Measurements from ENCODE around the gene SCAF8.

The SCAF8 gene

DNA sequence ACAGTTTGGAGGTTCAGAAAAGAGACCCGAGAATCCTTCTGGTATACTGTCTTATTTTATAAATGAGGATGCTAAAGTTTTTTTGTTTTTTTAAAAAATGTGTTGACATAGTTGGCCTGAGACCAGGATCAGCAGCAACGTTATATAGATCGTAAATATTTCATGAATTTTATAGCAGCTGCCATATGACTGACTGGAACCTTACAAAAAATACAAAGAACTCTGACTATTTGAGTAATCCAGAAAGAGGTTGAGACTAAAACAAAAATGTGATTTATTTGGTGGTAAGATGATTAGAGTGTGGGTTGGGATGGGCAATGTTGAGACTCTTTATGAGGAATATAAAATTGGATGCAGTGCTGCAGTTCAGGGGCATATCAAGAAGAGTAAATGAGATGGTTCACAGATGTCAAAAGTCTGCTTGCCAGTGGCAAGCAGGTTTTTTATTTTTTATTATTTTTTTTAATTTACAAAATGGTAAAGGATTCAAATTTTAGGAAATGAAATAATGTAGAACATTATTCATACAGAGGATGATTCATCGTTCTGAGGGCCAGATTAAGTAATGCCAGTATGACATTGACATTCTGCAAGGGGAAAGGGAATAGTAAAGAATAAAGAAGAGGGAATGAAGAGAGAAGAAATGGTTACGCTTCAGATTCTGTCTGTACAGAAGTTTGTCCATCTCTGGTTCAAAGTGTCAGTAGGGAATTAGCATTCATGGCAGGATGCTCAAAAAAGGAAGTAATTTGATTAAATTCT lies 58.5 kb downstream of the SCAF8 start:
- no peak overlapping the region for H3K27ac ChIP-seq
- no peaks in the 10 kb centered on the region for H3K9me3 ChIP-seq (ENCODE audit: severe bottlenecking)
- H3K4me3 ChIP-seq (ENCODE audit: low read depth, low read length), result no peak overlapping the region
- H3K27me3 ChIP-seq (ENCODE audit: insufficient read depth, low read depth, severe bottlenecking), result no peaks in the 10 kb centered on the region
- no peak for DNase-seq
- H3K36me3 ChIP-seq, result peaks cover 48% of the 10 kb centered on the region
- TF ChIP-seq, protein P1, sequence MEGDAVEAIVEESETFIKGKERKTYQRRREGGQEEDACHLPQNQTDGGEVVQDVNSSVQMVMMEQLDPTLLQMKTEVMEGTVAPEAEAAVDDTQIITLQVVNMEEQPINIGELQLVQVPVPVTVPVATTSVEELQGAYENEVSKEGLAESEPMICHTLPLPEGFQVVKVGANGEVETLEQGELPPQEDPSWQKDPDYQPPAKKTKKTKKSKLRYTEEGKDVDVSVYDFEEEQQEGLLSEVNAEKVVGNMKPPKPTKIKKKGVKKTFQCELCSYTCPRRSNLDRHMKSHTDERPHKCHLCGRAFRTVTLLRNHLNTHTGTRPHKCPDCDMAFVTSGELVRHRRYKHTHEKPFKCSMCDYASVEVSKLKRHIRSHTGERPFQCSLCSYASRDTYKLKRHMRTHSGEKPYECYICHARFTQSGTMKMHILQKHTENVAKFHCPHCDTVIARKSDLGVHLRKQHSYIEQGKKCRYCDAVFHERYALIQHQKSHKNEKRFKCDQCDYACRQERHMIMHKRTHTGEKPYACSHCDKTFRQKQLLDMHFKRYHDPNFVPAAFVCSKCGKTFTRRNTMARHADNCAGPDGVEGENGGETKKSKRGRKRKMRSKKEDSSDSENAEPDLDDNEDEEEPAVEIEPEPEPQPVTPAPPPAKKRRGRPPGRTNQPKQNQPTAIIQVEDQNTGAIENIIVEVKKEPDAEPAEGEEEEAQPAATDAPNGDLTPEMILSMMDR (IDR thresholded peaks at IDR 0.05; ENCODE audit: low read depth, low read length), result no peak

DNA sequence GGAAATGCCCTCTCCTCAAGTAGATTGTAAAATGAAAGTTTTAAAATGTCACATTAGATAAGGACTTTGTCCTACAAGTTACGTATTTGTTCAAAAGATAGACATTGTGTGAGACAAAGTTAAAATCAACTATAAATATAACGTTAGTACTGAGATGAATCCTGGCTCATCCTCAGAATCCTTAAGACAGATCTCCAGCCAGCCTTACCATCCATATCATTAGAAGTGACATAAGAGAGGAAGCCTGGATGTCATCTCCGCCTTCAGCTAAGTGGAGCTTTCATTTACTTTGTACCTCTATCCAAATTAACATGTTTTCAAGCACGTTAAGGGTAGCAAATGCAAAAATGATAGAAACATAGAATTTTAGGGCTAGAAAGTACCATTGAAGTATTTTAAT lies 59.1 kb downstream of the SCAF8 start:
- peaks cover 51% of the 10 kb centered on the region for H3K36me3 ChIP-seq
- H3K4me3 ChIP-seq (ENCODE audit: low read depth, low read length), result no peak overlapping the region
- DNase-seq, result no peak
- no peak overlapping the region for H3K27ac ChIP-seq
- H3K9me3 ChIP-seq (ENCODE audit: severe bottlenecking), result no peaks in the 10 kb centered on the region
- TF ChIP-seq, protein P1 (IDR thresholded peaks at IDR 0.05; ENCODE audit: low read depth, low read length), result no peak
- no peaks in the 10 kb centered on the region for H3K27me3 ChIP-seq (ENCODE audit: insufficient read depth, low read depth, severe bottlenecking)

DNA sequence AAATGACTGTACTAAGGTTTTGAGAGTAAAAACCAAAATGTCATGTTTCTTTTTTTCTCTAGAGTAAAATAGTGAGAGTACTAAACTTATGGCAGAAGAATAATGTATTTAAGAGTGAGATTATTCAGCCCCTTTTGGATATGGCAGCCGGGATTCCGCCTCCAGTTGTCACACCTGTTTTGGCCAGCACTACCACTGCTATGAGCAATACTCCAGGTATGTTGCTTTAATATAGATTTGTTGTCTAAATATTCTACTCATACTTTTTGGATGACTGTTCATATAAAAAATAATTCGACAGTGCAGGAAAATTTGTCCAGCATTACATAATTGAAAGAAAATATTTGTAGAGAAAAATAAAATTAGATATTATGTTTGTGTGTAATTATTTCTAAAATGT lies 59.5 kb downstream of the SCAF8 start:
- no peak overlapping the region for H3K4me3 ChIP-seq (ENCODE audit: low read depth, low read length)
- DNase-seq, result no peak
- TF ChIP-seq, protein P1 (IDR thresholded peaks at IDR 0.05; ENCODE audit: low read depth, low read length), result no peak
- H3K27me3 ChIP-seq (ENCODE audit: insufficient read depth, low read depth, severe bottlenecking), result no peaks in the 10 kb centered on the region
- peaks cover 56% of the 10 kb centered on the region for H3K36me3 ChIP-seq
- H3K27ac ChIP-seq, result no peak overlapping the region
- H3K9me3 ChIP-seq (ENCODE audit: severe bottlenecking), result no peaks in the 10 kb centered on the region

DNA sequence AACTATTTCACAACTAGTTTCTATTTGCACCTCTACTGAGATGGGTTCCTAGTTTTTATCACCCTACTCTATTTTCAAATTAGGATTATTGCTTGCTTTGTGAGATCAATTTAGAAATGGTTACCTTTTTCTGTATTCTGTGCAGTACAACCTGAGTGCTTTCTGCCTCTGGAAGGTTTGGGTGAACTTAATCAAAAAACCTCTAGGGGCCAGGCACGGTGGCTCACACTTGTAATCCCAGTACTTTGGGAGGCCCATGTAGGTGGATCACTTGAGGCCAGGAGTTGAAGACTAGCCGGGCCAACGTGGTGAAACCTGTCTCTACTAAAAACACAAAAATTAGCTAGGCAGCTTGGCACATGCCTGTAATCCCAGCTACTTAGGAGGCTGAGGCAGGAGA lies 63.3 kb downstream of the SCAF8 start:
- Histone ChIP-seq H3K27ac (no peak overlapping the region), H3K4me3 (ENCODE audit: low read depth, low read length) (no peak overlapping the region), H3K9me3 (ENCODE audit: severe bottlenecking) (no peaks in the 10 kb centered on the region), H3K36me3 (peaks cover 63% of the 10 kb centered on the region), H3K27me3 (ENCODE audit: insufficient read depth, low read depth, severe bottlenecking) (no peaks in the 10 kb centered on the region)
- TF ChIP-seq, protein P1 (IDR thresholded peaks at IDR 0.05; ENCODE audit: low read depth, low read length), result no peak
- DNase-seq, result no peak

DNA sequence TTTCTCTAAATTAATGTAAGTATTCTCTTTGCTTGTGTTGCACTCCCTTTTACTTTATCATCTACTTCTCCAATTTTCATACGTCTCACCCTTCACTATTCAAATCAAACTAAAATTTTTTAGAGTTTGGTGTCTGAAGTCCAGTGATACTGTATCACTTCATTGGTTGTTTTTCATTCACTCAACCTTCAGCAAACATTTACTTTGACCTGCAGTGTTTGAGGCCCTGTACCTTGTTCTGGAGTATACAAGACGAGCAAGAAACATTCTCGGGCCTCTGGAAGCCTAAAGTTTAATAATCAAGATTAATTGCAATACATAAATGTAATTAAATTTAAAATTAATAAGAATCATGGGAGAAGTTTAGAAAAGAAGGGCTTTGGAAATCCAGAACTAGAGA lies 64.6 kb downstream of the SCAF8 start:
- DNase-seq, result no peak
- Histone ChIP-seq H3K36me3 (peaks cover 62% of the 10 kb centered on the region), H3K27ac (no peak overlapping the region), H3K27me3 (ENCODE audit: insufficient read depth, low read depth, severe bottlenecking) (no peaks in the 10 kb centered on the region), H3K4me3 (ENCODE audit: low read depth, low read length) (no peak overlapping the region), H3K9me3 (ENCODE audit: severe bottlenecking) (no peaks in the 10 kb centered on the region)
- TF ChIP-seq, protein P1 (IDR thresholded peaks at IDR 0.05; ENCODE audit: low read depth, low read length), result no peak

DNA sequence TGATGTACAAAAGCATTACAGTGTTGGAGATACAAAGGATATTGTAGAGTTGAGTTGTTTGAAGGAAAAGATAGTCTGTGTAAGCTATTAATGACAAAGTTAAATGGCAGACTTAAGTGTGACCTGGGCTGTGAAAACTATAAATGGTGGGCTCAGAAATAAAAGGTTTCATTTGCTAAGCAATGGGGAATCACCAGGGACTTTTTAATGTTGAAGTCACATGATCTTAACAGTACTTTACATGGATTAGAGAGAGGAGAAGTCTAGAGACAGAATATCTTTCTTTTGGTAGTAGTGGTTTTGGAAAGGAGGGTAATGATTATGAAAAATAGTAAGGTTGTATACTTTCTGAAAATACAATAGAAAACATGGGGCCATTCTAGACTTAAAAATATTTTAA lies 67.1 kb downstream of the SCAF8 start:
- H3K36me3 ChIP-seq, result peaks cover 60% of the 10 kb centered on the region

More for the DNA sequence above, 67.1 kb downstream of the SCAF8 start:
- no peaks in the 10 kb centered on the region for H3K9me3 ChIP-seq (ENCODE audit: severe bottlenecking)
- H3K27ac ChIP-seq, result no peak overlapping the region
- H3K4me3 ChIP-seq (ENCODE audit: low read depth, low read length), result no peak overlapping the region
- DNase-seq, result no peak
- no peaks in the 10 kb centered on the region for H3K27me3 ChIP-seq (ENCODE audit: insufficient read depth, low read depth, severe bottlenecking)
- TF ChIP-seq, protein P1 (IDR thresholded peaks at IDR 0.05; ENCODE audit: low read depth, low read length), result no peak

Data from WERI-Rb-1 (cell line).